Hypothalamus (tissue), 51 donors: Measurements from ENCODE around the gene ST6GALNAC2.
A peak's percentile ranks its signal among the peaks of the same experiment; 100 is the strongest.

Experiments used
- DNase-seq, 51 donors: peaks; one replicate each; lab custom pipeline; 2025; lab: John Stamatoyannopoulos, UW

Gene ST6GALNAC2

DNA sequence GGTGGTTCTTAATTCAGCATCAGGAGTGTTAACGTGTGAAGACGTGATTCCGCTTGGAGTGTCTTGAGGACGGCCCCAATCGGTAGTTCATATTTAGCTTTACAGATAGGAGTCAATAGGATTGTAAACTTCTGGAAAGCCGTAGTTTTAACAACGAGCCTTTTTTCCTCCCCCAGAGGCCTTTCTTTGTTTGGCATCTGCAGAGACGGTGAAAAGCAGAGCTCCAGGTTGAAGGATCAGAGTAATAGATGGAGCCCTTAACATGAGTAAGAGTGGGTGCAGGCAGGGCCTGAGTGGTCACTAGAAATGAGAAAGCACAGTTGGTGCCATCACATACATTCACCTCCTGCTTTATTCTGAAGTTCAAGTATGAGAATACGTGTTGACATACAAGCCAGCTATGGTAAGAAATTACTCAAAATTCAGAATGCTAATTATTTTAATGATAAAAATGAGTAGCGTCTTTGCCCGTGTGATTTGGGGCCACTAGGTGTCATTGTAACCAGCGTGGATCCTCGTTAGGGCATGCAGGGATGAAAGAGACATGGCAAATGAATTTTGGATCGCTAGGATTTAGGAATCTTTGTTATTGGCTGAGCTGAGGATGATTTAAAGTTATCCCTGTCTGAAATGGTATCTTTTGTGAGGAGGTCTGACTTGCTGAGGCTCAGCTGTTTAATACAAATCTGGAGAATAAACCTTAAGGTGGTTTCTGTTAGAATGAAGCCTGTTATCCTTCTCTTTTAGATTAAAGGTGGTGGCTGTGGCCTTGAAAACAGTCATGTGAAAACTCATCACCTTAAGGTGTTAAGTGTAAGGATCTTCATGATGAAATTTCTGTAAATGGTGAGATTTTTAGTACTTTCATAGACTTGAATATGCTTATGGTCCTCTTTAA lies 27.2 kb downstream of the ST6GALNAC2 start:
- DNase-seq: peak in 4 of 51 donors; percentile 9 to 41 (median 33)

DNA sequence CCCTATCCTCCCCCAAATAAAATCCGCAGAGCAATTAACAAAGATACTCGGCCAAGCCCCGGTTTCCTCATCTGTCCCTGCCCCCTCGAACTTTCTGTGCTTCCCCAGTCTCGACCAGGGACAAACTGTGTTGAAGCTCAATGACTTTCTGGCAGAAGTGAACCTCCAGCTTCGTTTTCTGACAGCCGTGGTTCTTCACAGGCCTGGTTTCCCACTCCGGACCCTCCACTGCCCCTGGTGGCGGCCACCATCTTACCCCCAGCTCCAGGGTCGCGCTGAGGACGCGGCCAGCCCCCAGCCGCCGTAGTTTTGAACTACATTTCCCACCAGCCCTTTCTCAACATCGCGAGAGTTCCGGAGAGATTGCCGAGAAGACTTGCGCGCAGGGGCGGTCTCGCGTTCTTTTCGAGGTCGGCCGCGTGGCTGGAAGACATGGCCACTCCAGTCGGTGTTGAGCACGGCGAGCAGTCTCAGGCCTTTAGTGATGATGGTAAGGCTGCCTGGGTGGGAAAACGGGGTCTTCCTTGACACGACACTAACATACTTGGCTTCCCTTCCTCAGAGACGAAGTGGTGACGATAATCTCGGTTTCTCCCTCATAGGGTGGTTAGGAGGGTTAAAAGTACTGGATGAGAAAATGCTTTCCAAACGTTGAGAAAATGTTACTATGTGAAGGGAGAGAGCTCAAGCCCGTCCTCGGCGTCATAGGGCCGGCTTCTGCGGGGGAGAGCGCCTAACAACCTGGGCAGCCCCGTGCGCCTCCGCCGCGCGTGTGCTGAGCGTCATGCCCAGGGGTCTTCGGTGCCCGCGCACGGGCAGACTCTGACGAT lies 28.1 kb downstream of the ST6GALNAC2 start:
- DNase-seq: peak; percentile 49 to 93 (median 84)

DNA sequence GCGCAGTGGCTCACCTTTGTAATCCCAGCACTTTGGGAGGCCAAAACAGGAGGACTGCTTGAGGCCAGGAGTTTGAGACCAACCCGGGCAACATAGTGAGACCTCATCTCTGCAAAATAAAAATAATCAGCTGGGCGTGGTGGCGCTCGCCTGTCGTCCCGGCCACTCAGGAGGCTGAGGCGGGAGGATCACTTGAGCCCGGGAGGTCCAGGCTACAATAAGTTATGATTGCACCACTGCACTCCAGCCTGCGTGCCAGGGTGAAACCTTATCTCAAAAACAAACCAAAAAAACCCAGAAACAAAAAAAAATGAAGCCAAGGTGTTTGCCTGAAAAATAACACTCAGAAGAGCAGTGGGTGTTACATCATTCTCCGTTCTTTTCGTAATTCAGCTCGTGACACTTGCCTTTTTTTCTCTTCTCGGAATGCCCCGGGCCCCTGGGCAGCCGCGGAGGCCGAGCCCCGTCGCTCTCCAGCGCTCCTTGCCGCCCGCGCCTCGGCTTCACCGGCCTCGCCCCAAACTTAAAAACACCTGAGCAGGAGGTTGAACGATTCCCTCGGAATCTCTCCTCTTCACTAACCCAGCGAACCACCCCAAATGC lies 28.8 kb downstream of the ST6GALNAC2 start:
- no peak for DNase-seq

DNA sequence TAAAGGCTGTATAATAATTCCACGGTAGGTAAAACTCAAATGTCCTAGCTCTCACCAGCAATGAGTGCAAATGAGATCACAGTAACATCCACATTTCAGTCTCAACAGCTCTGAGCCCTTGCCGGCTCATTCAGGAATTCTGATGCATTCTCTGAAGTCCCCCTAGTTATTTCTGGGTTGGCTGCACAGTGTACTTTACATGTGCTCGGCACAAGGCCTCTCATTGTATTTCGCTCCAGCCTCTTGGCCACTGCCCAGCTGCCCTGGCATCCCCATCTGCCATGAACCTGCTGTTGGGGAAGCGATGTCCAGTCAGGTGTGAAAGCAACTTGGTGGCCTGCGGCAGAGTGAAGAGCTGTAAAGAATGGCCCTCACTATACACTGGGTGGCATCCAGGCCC lies 31.5 kb downstream of the ST6GALNAC2 start:
- DNase-seq: peak in 39 of 51 donors; percentile 15 to 79 (median 48)

DNA sequence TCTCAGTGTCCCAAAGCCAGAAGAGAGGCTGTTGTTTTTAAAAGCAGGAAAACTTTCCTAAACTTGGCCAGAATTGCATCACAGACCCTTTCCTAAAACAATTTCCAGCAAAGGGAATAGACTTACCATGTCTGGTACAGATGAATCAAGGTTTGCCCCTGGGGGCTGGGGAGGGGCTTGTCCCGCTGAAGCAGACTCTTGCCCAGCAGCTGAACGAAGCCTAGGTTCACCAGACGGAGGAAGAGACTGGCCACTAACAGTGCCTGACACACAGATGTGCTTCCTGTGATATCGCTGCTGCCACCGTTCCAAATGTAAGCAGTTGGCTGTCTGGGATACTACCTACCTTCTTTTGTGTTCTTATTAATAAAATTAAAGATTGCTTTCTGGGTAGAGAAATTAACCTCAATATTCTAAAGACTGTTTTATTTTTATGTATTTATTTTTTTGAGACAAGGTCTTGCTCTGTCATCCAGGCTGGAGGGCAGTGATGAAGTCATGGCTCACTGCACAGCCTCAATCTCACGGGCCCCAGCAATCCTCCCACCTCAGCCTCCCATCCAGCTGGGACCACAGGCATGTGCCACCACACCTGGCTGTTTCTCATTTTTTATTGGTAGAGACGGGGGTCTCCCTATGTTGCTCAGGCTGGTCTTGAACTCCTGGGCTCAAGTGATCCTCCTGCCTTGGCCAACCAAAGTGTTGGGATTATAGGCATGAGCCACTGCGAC lies 32.3 kb downstream of the ST6GALNAC2 start:
- no peak for DNase-seq

DNA sequence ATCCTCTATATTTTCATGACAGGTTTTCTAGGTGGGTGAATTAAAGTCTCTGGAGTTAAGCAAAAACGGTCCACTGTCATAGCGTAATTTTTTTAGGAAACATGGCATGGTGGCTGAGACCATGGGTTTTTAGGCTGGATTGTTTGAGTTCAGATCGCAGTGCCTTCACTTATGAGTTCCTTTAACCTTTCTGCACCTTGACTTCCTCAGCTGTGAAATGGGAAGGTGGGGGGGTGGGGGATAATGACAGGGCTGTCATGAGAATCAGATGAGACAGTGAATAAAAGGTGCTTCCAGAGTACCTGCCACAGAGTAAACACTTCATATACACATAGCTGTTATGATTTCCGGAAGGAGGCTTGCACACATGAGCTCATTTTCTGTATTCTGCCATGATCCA lies 34.0 kb downstream of the ST6GALNAC2 start:
- DNase-seq: no peak

DNA sequence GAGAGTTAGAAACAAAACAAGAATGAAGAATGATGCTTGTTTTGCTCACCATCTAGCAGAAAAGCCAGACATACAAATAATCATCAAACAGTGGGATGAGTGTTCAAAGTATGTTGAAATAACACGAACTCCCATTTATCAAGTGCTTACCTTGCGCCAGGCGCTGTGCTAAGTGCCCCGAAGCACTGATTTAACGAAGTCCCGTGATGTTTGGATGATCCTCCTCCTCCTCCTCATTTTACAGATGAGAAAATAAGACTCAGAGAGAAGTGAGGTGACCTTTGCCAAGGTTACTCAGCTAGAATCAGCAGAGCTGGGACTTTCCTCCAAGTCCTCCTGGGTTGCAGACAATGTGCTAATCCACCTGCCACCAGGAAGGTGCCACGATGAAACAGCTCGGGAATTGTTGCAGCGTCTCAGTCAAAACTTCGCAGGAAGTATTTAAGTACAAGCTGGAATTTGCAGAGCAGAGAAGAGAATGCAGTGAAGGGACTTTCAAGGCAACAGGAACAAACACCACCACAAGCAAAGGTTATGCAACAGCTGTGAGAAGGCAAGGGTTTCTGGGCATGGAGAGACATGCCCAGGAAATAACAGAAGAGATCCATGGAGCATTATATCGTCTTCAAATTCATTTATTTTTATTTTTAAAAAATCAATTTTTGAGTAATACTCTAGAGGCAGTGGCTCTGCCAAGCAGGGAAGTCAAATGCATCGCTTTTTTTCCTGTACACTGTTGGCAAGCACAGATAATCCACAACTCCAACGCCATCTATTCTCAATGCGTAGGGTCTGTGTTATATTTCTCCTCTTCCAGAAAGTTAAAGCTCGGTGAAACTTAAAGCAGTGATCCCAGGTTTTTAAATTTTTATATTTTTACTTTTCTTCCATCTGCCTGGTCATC lies 34.7 kb downstream of the ST6GALNAC2 start:
- no peak for DNase-seq

DNA sequence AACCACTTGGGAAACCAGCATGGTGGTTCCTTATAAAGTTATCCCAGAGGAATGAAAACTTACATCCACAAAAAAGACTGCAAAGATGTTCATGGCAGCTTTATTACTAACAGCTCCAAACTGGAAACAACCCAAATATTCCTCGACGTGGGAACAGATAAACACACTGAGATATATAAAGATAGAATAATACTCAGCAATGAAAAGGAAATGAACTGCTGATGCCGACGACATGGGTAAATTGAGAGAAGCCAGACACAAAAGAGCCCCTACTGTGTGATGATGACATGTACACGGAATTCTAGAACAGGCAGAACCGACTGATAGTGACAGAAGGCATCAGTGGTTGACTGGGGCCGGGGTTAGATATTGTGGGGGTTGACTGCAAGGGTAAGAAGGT lies 36.1 kb downstream of the ST6GALNAC2 start:
- no peak for DNase-seq

DNA sequence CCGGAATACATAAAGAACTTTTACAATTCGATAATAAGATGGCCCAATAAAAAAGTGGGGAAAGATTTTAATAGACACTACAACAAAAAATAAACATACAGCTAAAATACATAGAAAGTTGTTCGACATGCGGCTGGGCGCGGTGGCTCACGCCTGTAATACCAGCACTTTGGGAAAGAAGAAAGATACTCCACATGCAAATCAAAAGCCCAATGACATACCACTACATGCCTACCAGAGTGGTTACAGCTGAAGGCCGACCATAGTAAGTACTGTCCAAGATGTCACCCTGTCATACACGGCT lies 36.5 kb downstream of the ST6GALNAC2 start:
- DNase-seq: no peak

DNA sequence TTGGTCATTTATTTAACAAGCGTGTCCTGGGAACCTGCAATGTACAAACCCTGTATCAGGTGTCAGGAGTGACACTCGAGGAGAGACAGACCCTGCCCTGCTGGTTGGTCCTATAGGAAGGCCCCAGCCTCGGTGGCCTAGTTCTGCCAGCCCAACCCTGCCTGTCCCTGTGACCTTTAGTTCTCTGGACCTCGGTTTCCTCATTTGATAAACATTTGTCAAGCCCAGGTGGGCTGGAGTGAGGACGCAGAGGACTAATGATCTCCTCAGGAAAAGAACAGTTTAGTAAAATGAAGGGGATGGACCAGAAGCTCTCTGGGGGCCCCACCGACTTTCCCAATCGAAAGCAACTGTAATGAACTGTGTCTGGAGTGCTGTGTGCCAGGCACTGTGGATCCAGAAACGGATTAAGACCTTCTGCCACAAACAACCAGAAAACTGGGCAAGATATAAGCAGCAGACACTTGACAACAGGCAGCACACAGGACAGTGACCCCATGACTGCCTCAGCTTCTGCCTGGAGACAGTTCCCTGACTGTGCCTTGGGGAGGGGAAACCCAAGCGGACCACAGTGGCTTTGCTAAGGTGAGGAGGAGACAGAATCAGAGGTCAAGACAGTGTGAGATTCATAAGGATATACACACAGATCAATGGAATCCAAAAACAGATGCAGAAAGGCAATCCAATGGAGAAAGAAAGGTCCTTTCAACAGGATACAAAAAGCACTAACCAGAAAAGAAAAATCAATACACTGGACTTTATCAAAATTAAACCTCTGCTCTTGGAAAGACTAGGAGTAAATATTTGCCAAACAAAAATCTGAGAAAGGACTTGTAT lies 37.1 kb downstream of the ST6GALNAC2 start:
- no peak for DNase-seq

DNA sequence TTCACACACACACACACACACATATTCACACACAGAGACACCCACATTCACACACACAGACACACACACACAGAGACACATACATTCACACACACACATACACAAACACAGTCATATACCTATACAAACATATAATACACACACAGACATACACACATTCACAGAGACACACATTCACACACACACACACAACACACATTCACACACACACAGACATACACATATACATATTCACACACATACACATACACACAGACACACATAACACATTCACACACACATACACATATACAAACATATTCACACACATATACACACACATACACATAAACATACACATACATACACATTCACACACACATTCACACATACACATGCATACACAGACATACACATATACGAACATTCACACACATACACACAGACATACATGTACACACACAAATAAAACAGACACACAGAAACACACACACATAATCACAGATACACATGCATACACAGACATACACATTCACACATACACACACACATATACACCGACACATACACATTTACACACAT lies 37.9 kb downstream of the ST6GALNAC2 start:
- DNase-seq: no peak

DNA sequence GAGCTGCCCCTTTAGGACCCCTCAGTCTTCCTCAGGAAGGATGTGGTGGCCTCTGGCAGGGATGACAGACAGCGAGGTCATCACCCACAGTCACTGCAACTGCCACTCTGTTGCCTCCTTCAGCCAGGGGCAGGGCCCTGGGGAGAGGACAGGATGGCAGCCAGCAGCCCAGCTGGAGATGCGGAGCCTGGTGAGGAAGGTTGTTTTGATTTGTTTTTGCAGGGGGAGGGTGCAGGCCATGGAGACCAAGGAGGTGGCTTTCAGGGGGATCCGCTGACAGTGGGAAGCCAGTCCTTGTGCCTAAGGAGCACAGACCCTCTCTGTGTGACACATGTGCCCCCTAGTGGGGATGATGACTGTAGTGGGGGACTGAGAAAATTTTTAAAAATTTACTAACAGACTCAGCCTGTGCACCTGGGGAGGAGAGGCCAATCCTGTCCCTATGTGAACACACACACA lies 38.4 kb downstream of the ST6GALNAC2 start:
- peak in 36 of 51 donors; percentile 23 to 77 (median 48) for DNase-seq

DNA sequence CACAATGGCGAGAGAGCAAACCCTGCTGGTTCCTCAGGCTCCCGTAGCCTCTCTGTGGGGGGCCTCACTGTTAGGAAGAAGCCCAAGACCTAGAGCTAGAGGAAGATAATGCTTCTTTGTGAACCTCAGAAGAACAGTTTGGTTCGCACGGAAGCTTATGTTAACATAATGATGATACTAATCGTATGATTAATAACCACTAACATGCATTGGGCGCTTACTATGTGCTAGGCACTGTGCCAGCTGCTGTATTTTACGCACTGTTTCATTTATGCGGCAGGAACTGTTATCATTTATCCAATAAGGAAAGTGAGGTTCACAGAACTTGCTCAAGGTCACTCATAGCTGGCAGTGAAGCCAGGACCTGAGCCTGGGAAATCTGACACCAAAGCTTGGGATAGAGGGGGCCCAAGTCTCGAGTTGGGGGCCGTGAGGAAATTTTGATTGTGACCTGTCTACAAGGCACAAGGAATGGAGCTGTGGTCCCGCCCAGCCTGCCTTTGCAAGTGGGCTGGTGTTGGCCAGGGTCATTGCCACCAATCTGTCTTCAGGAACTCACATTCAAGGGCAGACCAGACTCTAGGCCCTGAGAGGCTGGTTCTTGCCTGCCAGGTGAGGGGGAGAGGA lies 39.0 kb downstream of the ST6GALNAC2 start:
- no peak for DNase-seq

DNA sequence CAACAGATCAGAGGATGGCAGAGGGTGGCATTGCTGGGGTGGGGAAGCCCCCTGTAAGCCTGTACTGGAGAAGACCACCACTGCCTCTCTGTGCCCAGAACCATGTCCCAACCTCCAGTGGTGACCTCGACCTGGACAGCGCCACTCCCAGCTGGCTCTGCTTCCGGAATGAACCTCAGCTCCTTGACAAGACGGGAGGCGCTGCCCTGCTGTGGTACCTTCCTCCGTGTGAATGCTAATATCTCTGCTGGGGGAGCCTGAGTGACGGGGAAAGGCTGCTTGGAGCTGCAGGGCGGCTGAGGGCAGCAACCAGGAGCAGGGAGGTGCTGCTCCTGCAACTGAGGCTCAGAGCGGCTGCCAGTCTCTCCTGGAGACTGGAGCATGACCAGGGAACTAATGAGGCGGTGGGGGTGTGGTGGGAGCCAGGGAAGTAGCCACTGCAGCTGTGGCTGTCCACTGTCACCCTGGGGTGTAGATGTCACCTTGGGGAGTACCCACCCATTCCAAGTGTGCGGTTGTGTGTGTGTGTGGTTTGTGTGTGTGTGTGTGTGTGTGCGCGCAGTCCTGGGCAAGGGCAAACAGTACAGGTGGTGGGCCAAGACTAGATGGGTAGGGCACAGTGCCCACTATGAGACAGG lies 39.6 kb downstream of the ST6GALNAC2 start:
- peak in 4 of 51 donors; percentile 18 to 45 (median 34) for DNase-seq

DNA sequence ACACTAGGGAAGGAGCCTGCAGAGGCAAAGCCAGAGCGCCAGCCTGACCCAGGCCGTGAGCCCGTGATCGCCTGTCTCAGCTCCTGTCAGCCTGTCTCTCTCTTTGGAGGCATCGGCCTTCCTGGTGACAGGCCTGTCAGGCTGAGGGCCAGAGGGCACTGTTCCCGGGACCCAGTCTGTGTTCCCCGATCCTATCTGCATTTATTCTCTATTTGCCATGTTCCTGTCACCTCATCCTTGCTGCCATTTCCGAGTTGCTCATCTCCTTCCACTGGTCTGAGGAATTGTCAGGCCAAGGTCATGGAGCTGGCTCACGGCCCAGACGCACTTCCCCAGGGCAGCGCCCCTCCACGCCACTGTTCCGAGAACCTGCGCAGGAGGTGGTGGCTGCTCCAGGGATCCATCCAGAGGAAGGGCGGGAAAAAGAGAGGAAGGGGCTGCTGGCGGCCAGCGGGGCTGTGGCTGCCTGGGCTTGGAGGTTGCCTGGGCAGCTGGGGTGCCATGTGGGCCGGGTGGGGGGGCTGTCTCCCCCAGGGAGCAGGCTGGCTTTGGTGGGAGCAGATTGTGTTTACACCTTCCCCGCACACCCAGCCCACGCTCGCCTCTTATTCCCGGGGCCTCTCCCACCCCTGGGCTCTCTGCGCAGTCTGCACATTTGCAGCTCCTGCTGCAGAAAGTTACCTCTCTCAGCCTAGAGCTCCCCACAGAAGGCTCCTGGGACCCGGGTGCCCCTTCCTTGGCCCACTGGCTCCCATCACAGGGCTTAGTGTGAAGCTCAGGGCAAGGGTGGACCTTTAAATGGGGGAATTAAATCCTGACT lies 40.9 kb downstream of the ST6GALNAC2 start:
- peak in 18 of 51 donors; percentile 40 to 87 (median 71) for DNase-seq

DNA sequence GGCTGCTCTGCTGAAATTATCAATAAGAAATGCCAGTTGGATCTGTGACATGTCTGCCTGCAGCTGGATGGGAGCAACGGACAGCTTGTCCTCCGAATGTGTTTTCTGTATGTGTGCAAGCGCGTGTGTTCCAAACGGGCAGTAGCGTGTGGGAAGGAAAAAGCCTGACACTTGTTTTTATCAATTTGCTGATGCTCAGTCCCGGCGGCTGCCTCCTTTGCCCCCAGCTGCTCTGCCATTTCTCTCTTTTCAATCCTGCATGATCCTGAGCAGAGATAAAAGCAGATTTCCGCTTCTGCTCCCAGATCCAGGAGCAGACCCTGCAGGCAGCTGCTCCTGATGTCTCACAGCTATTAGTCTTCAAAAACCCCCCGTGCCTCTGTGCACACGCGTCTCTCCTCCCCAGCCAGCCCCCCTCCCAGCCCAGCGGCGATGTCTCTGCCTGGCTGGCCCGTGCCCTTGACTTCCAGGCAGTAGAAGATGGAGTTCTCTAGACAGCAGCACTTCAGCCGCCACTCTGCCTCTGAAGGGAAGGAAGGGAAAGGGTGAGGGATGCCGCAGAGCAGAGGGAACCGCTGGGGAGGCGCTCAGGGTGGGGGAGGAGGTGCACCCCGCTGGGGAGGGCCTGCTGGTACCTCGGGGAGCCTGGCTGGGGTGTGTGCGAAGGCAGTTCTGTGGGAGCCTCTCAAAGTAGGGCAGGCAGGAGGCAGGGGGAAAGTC lies 41.7 kb downstream of the ST6GALNAC2 start:
- DNase-seq: peak in 39 of 51 donors; percentile 32 to 87 (median 60)
